Gastroesophageal sphincter (tissue), 3 donors: Measurements from ENCODE around the gene B9D1.

Experiments used
- CTCF ChIP-seq, 4 experiments: fragments of 200-600 bp in 2 of 4; fragments of 450-650 bp in 2 of 4; sonication (generic) in 1 of 4; IDR thresholded peaks; one replicate each; pipeline ENCODE4 v1.5.1; 2017 to 2019; ENCODE audit warnings: antibody characterized with exemption in 4 of 4, mild to moderate bottlenecking in 2 of 4, moderate library complexity in 2 of 4
- EP300 ChIP-seq: sonication (generic); formaldehyde crosslinking; IDR thresholded peaks from one replicate; pipeline ENCODE4 v1.6.1; 2017; ENCODE audit warnings: antibody characterized with exemption, mild to moderate bottlenecking
- POLR2A ChIP-seq, 2 donors: fragments of 450-650 bp; IDR thresholded peaks; one replicate each; pipeline ENCODE4 v1.6.1; 2017; ENCODE audit warnings: antibody characterized with exemption in 2 of 2, mild to moderate bottlenecking in 2 of 2, moderate library complexity in 1 of 2
- POLR2AphosphoS5 ChIP-seq: sonication (generic); formaldehyde crosslinking; IDR thresholded peaks from one replicate; pipeline ENCODE4 v1.6.1; 2017; ENCODE audit warnings: antibody characterized with exemption

GRCh38 chr17:19357351-19357750 is 5.2 kb downstream of the B9D1 start:
- TF ChIP-seq EP300 (no peak), POLR2A (IDR thresholded peaks at IDR 0.05) (no peak), CTCF (IDR thresholded peaks at IDR 0.05) (no peak), POLR2AphosphoS5 (no peak)
